HG03565 (cell line): ENCODE results near the gene TIMM50.

Experiments
- ATAC-seq: cut with Tn5 transposase; IDR thresholded peaks from one replicate; pipeline ENCODE4 v1.9.1; 2021; ENCODE audit warnings: mild to moderate bottlenecking, moderate library complexity; ENCODE audit not compliant: unreplicated experiment

TIMM50 gene

DNA sequence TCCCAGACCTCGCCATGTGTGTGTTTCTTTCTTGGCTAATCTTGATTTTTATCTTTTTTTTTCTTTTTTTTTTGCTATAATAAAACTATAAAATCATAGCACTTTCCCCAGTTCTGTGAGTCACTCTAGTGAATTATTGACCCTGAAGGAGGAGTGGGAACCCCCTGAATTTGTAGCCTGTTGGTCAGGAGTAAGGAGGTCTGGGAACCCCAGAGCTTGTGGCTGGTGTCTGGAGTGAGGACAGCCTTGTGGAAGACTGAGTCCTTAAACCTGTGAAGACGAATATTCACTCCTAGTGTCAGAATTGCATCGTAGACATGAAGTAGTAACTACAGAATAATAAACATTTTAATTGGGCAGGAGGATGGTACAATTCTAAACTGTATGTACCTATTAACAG, 44.6 kb downstream of the TIMM50 start:
- ATAC-seq = no peak

DNA sequence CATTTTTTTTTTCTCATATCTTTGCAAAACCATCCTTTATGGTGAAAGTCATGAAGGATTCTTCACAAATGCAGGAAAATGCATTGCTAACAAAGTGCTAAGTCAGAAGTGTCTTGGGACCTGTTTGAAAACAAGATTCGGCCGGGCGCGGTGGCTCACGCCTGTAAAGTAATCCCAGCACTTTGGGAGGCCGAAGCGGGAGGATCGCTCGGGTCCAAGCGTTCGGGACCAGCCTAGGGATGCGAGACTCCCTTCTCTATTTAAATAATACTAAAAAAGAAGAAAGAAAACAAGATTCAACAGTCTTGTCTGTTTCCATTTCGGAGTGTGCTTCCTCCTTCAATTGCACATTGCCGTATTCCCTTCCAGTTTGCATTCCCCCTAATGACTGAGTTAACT, 51.2 kb downstream of the TIMM50 start:
- no peak for ATAC-seq

DNA sequence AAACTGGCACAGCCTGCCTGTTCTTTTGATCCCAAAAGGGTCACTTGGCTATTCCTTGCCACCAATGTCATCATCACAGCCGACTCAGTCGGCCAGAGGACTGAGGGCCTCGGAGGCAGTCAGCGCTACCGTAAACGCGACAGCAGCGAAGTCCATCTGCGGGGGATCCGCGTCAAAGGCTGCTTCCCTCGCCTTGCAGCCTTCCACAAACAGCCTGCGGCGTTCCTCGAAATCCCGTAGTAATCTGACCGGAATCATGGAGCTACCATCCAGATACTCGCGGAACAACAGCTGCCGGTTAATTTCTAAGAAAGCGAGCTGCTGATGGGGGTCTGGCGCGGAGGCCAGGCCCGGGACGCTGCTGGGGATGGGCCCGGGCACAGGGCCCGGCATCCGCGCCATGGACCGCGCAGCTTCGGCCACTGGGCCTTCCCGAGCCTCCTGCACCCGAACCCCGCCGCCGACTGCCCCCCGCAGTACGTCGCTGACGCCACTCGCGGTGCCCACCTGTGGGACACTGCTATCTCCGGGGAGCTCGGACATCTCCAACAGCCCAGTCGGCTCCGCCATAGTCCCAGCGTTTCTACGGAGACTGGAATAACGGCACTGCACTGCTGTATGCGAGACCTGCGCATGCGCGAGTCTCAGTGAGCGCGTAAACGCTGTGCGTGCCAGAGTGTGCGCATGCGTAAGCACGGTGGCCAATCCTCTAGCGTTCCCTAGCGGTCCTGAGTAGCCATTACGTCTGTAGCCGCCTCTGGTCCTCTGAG, 51.8 kb downstream of the TIMM50 start, which contains the start of gene EID2B:
Gene EID2B, minus strand, starts transcription at position 620 of the 770 bp plus-strand sequence. Its CDS starts 50 bp downstream, at position 570.
- ATAC-seq = peak; percentile 92

DNA sequence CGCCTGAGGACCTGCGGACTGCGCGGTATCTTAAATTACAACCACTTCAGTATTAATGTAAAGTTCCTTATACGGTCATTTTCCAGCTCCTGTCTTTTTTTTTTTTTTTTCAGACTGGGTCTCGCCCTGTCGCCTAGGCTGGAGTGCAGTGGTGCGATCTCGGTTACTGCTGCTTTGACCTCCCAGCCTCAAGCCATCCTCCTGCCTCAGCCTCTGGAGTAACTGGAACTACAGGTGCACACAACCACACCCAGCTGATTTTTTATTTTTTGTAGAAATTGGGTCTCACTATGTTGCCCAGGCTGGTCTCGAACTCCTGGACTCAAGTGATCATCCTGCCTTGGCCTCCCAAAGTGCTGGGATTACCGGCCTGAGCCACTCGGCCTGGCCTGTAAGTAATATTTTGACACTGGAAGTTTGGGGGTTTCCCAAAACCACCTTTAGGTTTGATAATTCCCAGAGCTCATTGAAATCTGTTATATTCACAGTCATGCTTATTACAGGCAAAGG, 52.4 kb downstream of the TIMM50 start:
- no peak for ATAC-seq

DNA sequence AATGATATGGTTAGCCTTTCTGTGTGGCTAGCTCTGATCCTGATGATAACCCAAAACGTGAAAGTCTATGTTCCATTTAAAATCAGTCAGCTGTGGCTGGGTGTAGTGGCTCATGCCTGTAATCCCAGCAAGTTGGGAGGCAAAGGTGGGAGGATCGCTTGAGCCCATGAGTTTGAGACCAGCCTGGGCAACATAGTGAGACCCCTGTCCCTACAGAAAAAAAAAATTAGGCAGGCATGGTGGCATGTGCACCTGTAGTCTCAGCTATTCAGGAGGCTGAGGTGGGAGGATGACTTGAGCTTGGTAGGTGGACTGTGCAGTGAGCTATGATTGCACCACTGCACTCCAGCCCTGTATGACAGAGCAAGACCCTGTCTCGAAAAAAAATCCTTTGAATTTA, 53.2 kb downstream of the TIMM50 start:
- ATAC-seq = no peak

DNA sequence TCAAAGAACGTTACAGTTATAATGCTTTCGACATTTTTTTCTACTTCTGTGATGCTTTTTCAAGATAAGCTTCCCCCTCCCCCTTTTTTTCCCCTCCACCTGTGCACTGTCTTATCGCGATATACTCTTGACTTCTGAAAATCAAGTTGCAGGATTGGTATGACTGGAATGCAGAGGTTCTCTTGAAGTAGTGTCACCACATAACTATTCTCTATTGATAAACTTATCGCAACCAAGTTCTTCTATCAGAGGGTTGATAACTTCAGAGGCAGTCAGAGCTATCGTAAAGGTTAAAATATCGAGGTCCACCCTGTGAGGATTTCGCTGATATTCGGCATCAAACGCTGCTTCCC, 58.5 kb downstream of the TIMM50 start:
- no peak for ATAC-seq

DNA sequence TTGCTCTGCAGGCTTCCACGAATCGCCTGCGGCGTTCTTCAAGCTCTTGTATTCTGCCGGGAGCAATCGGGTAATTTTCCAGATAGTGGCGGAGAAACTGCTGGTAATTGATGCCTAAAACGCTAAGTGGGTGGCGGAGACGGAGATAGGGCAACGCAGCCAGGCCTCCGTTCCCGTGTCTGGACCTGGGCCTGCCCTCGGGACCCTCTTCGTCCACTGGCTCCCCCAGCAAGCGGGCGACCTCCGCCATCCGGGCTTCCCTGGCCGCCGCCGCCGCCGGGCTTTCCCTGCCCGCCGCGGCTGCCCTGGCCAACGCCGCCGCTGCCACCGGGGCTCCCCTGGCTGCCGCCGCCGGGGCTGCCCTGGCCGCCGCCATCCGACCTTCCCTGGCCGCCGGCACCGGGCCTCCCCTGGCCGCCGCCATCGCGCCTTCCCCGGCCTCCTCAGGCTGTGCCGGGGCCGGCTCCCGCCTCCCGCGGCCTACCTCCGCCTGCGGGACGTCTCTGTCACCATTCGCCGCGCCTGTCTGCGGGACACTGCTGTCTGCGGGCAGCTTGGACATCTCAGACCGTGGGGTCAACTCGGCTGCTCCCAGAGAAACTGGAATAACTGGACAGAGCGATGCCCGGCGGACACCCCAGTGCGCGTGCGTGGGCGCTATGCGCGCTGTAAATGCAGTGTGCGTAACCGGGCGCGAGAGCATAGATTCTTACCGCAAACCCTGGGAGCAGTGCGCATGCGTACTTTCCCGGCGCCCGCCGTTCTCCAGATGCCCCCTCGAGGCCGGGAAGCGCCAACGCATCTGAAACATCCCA, 59.1 kb downstream of the TIMM50 start, which contains the start of gene EID2:
Gene EID2, minus strand, starts transcription at position 644 of the 815 bp plus-strand sequence. Its CDS starts 82 bp downstream, at position 562.
- peak; percentile 86 for ATAC-seq

DNA sequence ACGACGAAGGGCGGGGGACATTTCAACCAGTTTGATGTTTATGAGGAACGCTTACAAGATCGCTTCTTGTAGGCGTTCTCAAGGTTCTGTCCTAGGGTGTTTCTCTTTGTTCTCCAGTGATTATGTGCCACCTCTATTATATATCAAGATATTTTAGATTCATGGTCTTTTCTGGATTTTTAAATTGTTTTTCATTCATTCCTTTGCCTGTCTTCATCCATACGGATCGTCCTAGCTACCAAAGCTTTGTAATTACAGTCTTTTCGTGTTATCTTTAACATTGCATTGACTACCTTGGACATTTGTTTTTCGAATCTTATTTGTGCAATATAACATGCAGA, 59.7 kb downstream of the TIMM50 start:
- no peak for ATAC-seq
